GM18861 (cell line): ENCODE measurements around the gene TMEM255B.
"Not testable (repeated sequence)": the region's sequence is repeated elsewhere in the genome, so short reads cannot be mapped to it uniquely, and the experiment has no call there.

Experiments used
- ATAC-seq: cut with Tn5 transposase; IDR thresholded peaks from one replicate; pipeline ENCODE4 v1.9.1; 2021; ENCODE audit not compliant: unreplicated experiment

The TMEM255B gene

GRCh38 chr13:113734099-113734825 lies 24.8 kb upstream of the TMEM255B start:
- no peak for ATAC-seq

- no peak for ATAC-seq
Observed at GRCh38 chr13:113734826-113735125, 24.2 kb upstream of the TMEM255B start.

DNA sequence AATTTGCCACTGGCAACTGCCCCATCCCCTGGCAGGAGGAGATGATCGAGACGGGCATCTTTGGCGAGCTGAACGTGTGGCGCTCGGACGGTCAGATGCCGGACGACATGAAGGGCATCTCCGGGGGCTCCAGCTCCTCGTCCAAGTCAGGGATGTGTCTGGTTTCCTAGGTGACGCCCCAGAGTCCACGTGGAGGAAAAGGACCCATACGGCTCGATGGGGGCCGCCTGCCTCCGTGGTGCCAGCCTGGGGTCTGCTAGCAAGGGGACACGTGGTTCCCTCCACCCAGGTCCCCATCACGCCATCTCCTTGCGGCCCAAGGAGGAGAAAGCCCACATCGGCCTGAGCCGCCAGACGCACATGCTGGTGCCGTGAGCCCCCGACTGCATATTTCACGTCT lies 23.8 kb upstream of the TMEM255B start:
- no peak for ATAC-seq

DNA sequence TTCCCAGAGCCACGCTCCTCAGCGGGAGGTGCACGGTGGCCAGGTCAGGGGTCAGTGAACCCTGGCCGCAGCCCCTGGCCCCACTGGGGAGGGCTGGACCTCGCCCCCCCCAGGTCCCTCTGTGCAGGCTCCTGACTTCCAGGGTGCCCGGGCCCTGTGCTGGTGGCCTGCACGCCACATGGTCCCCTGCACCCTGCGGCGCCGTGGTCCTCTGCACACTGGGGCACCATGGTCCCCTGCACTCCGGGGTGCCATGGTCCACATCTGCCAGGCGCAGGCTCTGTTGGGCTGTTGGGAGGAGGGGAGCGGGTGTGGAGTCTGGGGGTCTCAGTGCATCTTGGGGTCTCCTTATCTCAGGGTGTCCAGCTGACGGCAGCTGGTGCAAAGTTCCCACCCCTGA lies 23.3 kb upstream of the TMEM255B start:
- ATAC-seq: no peak

DNA sequence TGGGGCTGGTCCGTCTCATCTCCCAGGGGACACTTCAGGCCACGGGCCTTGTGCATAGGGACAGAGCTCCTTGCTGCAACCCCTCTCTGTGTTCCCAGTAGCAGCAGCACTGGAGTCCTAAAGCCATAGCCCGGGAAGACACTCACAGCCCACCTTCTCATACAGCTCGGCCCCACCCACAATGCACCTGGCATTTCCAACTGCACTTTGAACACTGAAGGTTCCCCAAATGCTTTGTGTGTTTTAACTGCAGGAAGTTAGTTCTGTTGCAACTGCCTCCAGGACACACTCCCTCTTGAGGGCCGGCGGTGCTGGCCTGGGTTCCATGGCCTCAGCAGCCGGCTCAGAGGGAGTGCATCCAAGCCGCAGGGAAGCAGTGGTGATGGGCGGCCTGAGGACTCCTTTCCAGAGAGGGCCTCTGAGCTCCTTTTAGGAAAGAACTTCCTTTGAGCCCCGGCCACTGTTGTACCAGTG lies 22.7 kb upstream of the TMEM255B start:
- no peak for ATAC-seq

- no peak for ATAC-seq
Observed at GRCh38 chr13:113737803-113738202, 21.2 kb upstream of the TMEM255B start.

GRCh38 chr13:113739527-113740285 lies 19.3 kb upstream of the TMEM255B start:
- ATAC-seq: no peak

- ATAC-seq: no peak
Observed at GRCh38 chr13:113740286-113740556, 18.8 kb upstream of the TMEM255B start.

- no peak for ATAC-seq
Observed at GRCh38 chr13:113740661-113741060, 18.4 kb upstream of the TMEM255B start.

- no peak for ATAC-seq
Observed at GRCh38 chr13:113741191-113741668, 17.8 kb upstream of the TMEM255B start.

GRCh38 chr13:113742000-113742441 lies 17.0 kb upstream of the TMEM255B start:
- ATAC-seq: no peak

GRCh38 chr13:113742445-113743120 lies 16.4 kb upstream of the TMEM255B start:
- no peak for ATAC-seq

- ATAC-seq: no peak
Observed at GRCh38 chr13:113743366-113744195, 15.4 kb upstream of the TMEM255B start.

GRCh38 chr13:113744197-113745000 lies 14.6 kb upstream of the TMEM255B start:
- ATAC-seq: no peak

DNA sequence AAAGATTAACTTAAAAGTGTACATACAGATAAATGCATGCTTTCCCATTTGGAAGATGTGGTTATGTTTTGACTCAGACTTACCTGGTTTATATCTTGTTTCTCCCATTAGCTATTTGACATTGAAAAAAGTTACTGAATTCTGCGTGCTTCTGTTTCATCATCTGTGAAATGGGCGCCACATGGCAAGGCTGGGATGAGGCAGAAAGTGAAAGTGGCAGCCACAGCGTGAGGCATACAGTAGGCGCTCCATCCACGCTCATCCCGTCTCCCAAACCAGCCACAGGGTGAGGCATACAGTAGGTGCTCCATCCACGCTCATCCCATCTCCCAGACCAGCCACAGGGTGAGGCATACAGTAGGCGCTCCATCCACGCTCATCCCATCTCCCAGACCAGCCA lies 14.0 kb upstream of the TMEM255B start:
- ATAC-seq: no peak

- ATAC-seq: not testable (repeated sequence)
Observed at GRCh38 chr13:113745500-113746142, 13.4 kb upstream of the TMEM255B start.

GRCh38 chr13:113746143-113746525 lies 12.9 kb upstream of the TMEM255B start:
- no peak for ATAC-seq

GRCh38 chr13:113746671-113747070 lies 12.4 kb upstream of the TMEM255B start:
- ATAC-seq: no peak

GRCh38 chr13:113747291-113747833 lies 11.7 kb upstream of the TMEM255B start:
- no peak for ATAC-seq
